OCI-LY3 (cell line): ENCODE data around the gene TRA2A.

Experiments used
- H2AFZ ChIP-seq: fragments of 200-600, 300-600 bp; shearing (Covaris generic); 2 replicates; pipeline ENCODE4 v1.6.0; 2014; ENCODE audit warnings: antibody characterized with exemption, low read depth, low read length
- H3K27ac ChIP-seq: fragments of 200-600, 300-600 bp; sonication (generic); 2 replicates; pipeline ENCODE4 v1.5.1; 2014; ENCODE audit warnings: mild to moderate bottlenecking, low read length, moderate library complexity, mixed read lengths
- H3K27me3 ChIP-seq: fragments of 200-600, 300-600 bp; sonication (generic); 2 replicates; pipeline ENCODE4 v1.6.1; 2014; ENCODE audit warnings: low read depth, low read length, mixed read lengths
- H3K36me3 ChIP-seq: fragments of 200-600, 300-600 bp; sonication (generic); replicated peaks from 2 replicates; pipeline ENCODE3; 2014; ENCODE audit warnings: low read depth, low read length, mixed read lengths
- H3K4me1 ChIP-seq: fragments of 300-600, 200-600 bp; sonication (generic); 2 replicates; pipeline ENCODE4 v1.6.1; 2014; ENCODE audit warnings: low read length, mixed read lengths
- H3K4me2 ChIP-seq: fragments of 200-600, 300-600 bp; sonication (generic); 2 replicates; pipeline ENCODE4 v1.6.1; 2014; ENCODE audit warnings: low read length, mixed read lengths
- H3K4me3 ChIP-seq: fragments of 300-600, 200-600 bp; sonication (generic); 2 replicates; pipeline ENCODE4 v1.5.1; 2014; ENCODE audit warnings: antibody characterized with exemption, mild to moderate bottlenecking, low read length, moderate library complexity
- H3K79me2 ChIP-seq: fragments of 300-600, 200-600 bp; shearing (Covaris generic); 2 replicates; pipeline ENCODE4 v1.6.1; 2014; ENCODE audit warnings: mild to moderate bottlenecking, low read length, mixed read lengths
- H3K9ac ChIP-seq: fragments of 300-600, 200-600 bp; shearing (Covaris generic); 2 replicates; pipeline ENCODE4 v1.6.0; 2014; ENCODE audit warnings: mild to moderate bottlenecking, low read length, moderate library complexity
- H3K9me3 ChIP-seq: fragments of 200-600, 300-600 bp; shearing (Covaris generic); 2 replicates; pipeline ENCODE4 v1.6.1; 2014; ENCODE audit warnings: low read length, mixed read lengths; ENCODE audit not compliant: insufficient read depth
- H4K20me1 ChIP-seq: fragments of 200-600, 300-600 bp; sonication (generic); 2 replicates; pipeline ENCODE4 v1.6.1; 2016; ENCODE audit warnings: low read length, mixed read lengths; ENCODE audit not compliant: insufficient read depth
- EZH2phosphoT487 ChIP-seq: fragments of 200-600 bp; shearing (Covaris generic); IDR thresholded peaks from 2 replicates; pipeline ENCODE4 v1.6.1; 2018; ENCODE audit warnings: antibody characterized with exemption, mixed run types, low read depth
- TF ChIP-seq, protein P1 (sequence below): fragments of 200-600, 300-600 bp; sonication (generic); IDR thresholded peaks from 2 replicates; pipeline ENCODE4 v1.5.1; 2014; ENCODE audit warnings: antibody characterized with exemption, low read length, low read depth

The TRA2A gene

DNA sequence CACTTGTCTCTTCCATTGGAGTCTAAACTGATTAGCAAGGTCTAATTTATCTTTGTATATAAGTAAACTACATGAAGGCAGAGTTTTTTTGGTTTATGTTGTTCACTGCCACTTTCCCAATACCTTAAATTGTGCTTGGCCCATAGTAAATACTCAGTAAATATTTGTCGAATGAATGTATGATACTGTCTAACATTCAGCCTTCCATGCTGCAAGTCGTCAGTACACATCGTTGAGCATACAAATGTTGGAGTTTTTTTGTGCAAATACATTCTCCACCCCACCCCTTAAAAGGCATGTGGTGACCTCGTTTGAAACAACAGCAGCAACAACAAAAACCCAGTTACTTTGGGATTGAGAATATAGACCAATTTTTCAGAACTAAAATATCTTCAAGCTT, 44.1 kb downstream of the TRA2A start:
- H3K36me3 ChIP-seq, result no peaks in the 10 kb centered on the region
- no peaks in the 10 kb centered on the region for H3K9me3 ChIP-seq
- no peaks in the 10 kb centered on the region for H3K27me3 ChIP-seq
- no peaks in the 10 kb centered on the region for H4K20me1 ChIP-seq
- no peak overlapping the region for H3K4me3 ChIP-seq
- H3K79me2 ChIP-seq, result peaks cover 7% of the 10 kb centered on the region
- H3K27ac ChIP-seq, result no peak overlapping the region
- no peak overlapping the region for H2AFZ ChIP-seq
- no peak overlapping the region for H3K4me2 ChIP-seq
- no peak overlapping the region for H3K9ac ChIP-seq
- H3K4me1 ChIP-seq, result peaks cover 5% of the 10 kb centered on the region; the same call in 1 of the 2 replicates
- TF ChIP-seq EZH2phosphoT487, result no peak
- TF ChIP-seq, protein P1, sequence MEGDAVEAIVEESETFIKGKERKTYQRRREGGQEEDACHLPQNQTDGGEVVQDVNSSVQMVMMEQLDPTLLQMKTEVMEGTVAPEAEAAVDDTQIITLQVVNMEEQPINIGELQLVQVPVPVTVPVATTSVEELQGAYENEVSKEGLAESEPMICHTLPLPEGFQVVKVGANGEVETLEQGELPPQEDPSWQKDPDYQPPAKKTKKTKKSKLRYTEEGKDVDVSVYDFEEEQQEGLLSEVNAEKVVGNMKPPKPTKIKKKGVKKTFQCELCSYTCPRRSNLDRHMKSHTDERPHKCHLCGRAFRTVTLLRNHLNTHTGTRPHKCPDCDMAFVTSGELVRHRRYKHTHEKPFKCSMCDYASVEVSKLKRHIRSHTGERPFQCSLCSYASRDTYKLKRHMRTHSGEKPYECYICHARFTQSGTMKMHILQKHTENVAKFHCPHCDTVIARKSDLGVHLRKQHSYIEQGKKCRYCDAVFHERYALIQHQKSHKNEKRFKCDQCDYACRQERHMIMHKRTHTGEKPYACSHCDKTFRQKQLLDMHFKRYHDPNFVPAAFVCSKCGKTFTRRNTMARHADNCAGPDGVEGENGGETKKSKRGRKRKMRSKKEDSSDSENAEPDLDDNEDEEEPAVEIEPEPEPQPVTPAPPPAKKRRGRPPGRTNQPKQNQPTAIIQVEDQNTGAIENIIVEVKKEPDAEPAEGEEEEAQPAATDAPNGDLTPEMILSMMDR, result no peak

DNA sequence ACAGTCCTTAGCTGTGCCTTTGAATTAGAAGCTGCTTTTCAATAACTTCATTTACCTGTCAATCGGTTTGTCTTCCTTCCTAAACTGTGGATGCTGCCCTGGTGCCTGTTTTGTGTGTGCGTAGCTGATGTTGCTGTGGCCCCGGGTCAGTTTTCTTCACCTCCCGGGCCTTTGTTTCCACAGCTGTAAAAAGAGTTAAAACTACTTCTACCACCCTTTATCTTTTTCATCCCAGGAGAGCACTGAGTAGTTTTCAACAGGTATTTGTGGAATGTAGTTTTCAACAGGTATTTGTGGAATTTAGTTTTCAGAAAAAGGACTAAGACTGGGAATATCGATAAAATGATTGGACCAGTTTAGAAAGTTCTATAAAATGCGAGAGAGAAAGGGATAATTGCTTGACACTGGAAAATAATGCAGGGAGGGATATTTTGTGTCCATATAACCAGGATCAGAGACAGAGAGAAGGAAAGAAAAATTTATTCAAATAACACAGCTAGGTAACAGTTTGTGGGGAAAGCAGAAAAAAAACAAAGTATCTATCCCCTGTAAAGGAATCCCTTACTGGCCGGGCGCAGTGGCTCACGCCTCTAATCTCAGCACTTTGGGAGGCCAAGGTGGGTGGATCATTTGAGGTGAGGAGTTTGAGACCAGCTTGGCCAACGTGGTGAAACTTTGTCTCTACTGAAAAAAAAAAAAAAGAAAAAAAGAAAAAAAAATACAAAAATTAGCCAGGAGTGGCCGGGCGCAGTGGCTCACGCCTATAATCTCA, 45.6 kb downstream of the TRA2A start:
- H3K27me3 ChIP-seq, result no peaks in the 10 kb centered on the region
- H3K27ac ChIP-seq, result no peak overlapping the region
- H3K79me2 ChIP-seq, result peaks cover 7% of the 10 kb centered on the region
- H3K4me2 ChIP-seq, result no peak overlapping the region
- H4K20me1 ChIP-seq, result no peaks in the 10 kb centered on the region
- no peak overlapping the region for H2AFZ ChIP-seq
- TF ChIP-seq, protein P1, result no peak
- TF ChIP-seq EZH2phosphoT487, result no peak
- H3K9ac ChIP-seq, result no peak overlapping the region
- H3K4me3 ChIP-seq, result no peak overlapping the region
- no peaks in the 10 kb centered on the region for H3K9me3 ChIP-seq
- peaks cover 2% of the 10 kb centered on the region; the same call in 1 of the 2 replicates for H3K4me1 ChIP-seq
- H3K36me3 ChIP-seq, result no peaks in the 10 kb centered on the region

DNA sequence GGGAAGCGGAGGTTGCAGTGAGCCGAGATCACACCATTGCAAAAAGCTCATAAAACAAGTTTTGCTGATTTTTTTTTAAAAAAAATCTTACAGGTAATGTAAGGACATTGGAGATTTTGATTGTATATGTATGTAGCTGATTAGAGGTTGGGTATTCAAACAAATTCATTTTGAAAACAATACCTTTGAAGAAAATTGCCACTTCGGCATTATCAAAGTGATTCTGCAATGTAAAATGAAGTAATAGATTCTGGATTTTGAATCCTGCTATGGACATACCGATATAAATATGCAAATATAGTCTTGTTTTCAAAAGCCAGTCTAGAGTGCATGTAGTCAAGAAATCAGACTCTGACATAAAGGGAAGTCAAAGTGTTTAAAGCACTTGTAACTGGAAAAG, 49.1 kb downstream of the TRA2A start:
- no peaks in the 10 kb centered on the region for H4K20me1 ChIP-seq
- H3K4me1 ChIP-seq, result no peaks in the 10 kb centered on the region
- H3K27ac ChIP-seq, result no peak overlapping the region
- H3K79me2 ChIP-seq, result 0 out of 2 replicates have a peak, but pooled peaks cover 3% of the 10 kb centered on the region
- no peak overlapping the region for H3K4me3 ChIP-seq
- no peak overlapping the region for H3K4me2 ChIP-seq
- no peak overlapping the region for H2AFZ ChIP-seq
- no peaks in the 10 kb centered on the region for H3K36me3 ChIP-seq
- H3K27me3 ChIP-seq, result no peaks in the 10 kb centered on the region
- no peak for TF ChIP-seq EZH2phosphoT487
- no peak overlapping the region for H3K9ac ChIP-seq
- H3K9me3 ChIP-seq, result no peaks in the 10 kb centered on the region

GRCh38 chr7:23477962-23478866, 53.6 kb downstream of the TRA2A start:
- H3K27ac ChIP-seq, result no peak overlapping the region
- peaks cover 10% of the 10 kb centered on the region; the same call in 1 of the 2 replicates for H3K4me1 ChIP-seq
- H3K4me3 ChIP-seq, result no peak overlapping the region
- no peaks in the 10 kb centered on the region for H4K20me1 ChIP-seq
- no peaks in the 10 kb centered on the region for H3K27me3 ChIP-seq
- H3K36me3 ChIP-seq, result no peaks in the 10 kb centered on the region
- H3K4me2 ChIP-seq, result no peak overlapping the region
- H3K9me3 ChIP-seq, result no peaks in the 10 kb centered on the region
- peaks cover 32% of the 10 kb centered on the region for H3K79me2 ChIP-seq
- no peak for TF ChIP-seq EZH2phosphoT487
- TF ChIP-seq, protein P1, result no peak
- H2AFZ ChIP-seq, result no peak overlapping the region
- no peak overlapping the region for H3K9ac ChIP-seq
